Measurements from ENCODE around the gene RHAG. TPM values are rescaled to one million over a fixed set of nuclear protein-coding genes. Genes with fewer than 3 reads are reported as not detected.
"Not testable (repeated sequence)": the region's sequence is repeated elsewhere in the genome, so short reads cannot be mapped to it uniquely, and the experiment has no call there.

The RHAG gene
- not detected for total RNA-seq

- Mint-ChIP-seq H3K9me3 (no peaks in the 10 kb centered on the region), H3K36me3 (no peaks in the 10 kb centered on the region), H3K27ac (no peak within 1 kb of the TSS)
- DNase-seq (ENCODE audit: low spot score in 2 of 2) (no peak), ATAC-seq (no peak)
Observed at GRCh38 chr6:49636713-49637349, at the start of gene RHAG. TSS of gene RHAG (minus strand) at chr6:49636839. CDS start at chr6:49636812, 27 bp downstream.

- Mint-ChIP-seq H3K36me3 (no peaks in the 10 kb centered on the region), H3K27ac (no peak overlapping the region), H3K9me3 (peaks cover 0 to 16% of the 10 kb centered on the region in 2 donors)
- DNase-seq (ENCODE audit: low spot score in 2 of 2): no peak
- ATAC-seq: no peak
Observed at GRCh38 chr6:49676671-49677281, 40.1 kb upstream of the RHAG start.

- ATAC-seq (no peak), DNase-seq (ENCODE audit: low spot score in 2 of 2) (no peak)
- Mint-ChIP-seq H3K27ac (no peak overlapping the region), H3K36me3 (no peaks in the 10 kb centered on the region), H3K9me3 (peaks cover 4 to 23% of the 10 kb centered on the region in 2 donors)
Observed at GRCh38 chr6:49675816-49676215, 39.2 kb upstream of the RHAG start.

- no peak for ATAC-seq
- Mint-ChIP-seq H3K9me3 (peaks cover 12 to 13% of the 10 kb centered on the region in 2 donors), H3K27ac (no peak overlapping the region)
Observed at GRCh38 chr6:49668083-49668511, 31.5 kb upstream of the RHAG start.

GRCh38 chr6:49666930-49667757, 30.5 kb upstream of the RHAG start:
- peaks cover 11 to 12% of the 10 kb centered on the region in 2 donors for H3K9me3 Mint-ChIP-seq
- no peak for DNase-seq (ENCODE audit: low spot score in 2 of 2)
- ATAC-seq: no peak
- no peak overlapping the region for H3K27ac Mint-ChIP-seq
- no peaks in the 10 kb centered on the region for H3K36me3 Mint-ChIP-seq

More at GRCh38 chr6:49668083-49668511, 31.5 kb upstream of the RHAG start:
- DNase-seq (ENCODE audit: low spot score in 2 of 2): no peak
- no peaks in the 10 kb centered on the region for H3K36me3 Mint-ChIP-seq

GRCh38 chr6:49666480-49666879, 29.8 kb upstream of the RHAG start:
- ATAC-seq: no peak
- Mint-ChIP-seq H3K36me3 (no peaks in the 10 kb centered on the region), H3K9me3 (peaks cover 4 to 10% of the 10 kb centered on the region in 2 donors), H3K27ac (no peak overlapping the region)
- no peak for DNase-seq (ENCODE audit: low spot score in 2 of 2)

GRCh38 chr6:49664817-49665216, 28.2 kb upstream of the RHAG start:
- Mint-ChIP-seq H3K36me3 (no peaks in the 10 kb centered on the region), H3K27ac (no peak overlapping the region), H3K9me3 (peaks cover 0 to 7% of the 10 kb centered on the region in 2 donors)
- no peak for ATAC-seq
- no peak for DNase-seq (ENCODE audit: low spot score in 2 of 2)

- not testable (repeated sequence) for H3K36me3 Mint-ChIP-seq; DNase-seq (ENCODE audit: low spot score in 2 of 2); H3K27ac Mint-ChIP-seq; ATAC-seq; H3K9me3 Mint-ChIP-seq
Observed at GRCh38 chr6:49664054-49664453, 27.4 kb upstream of the RHAG start.

- Mint-ChIP-seq H3K27ac (no peak overlapping the region), H3K36me3 (no peaks in the 10 kb centered on the region), H3K9me3 (peaks cover 0 to 5% of the 10 kb centered on the region in 2 donors)
- DNase-seq (ENCODE audit: low spot score in 2 of 2) (no peak), ATAC-seq (no peak)
Observed at GRCh38 chr6:49662892-49663261, 26.2 kb upstream of the RHAG start.

GRCh38 chr6:49662231-49662891, 25.7 kb upstream of the RHAG start:
- DNase-seq (ENCODE audit: low spot score in 2 of 2) (no peak), ATAC-seq (no peak)
- no peaks in the 10 kb centered on the region for H3K36me3 Mint-ChIP-seq
- peak overlapping the region in 1 of 2 donors; percentile 62 for H3K27ac Mint-ChIP-seq
- H3K9me3 Mint-ChIP-seq: peaks cover 0 to 5% of the 10 kb centered on the region in 2 donors

- ATAC-seq (no peak), DNase-seq (ENCODE audit: low spot score in 2 of 2) (no peak)
- no peaks in the 10 kb centered on the region for H3K36me3 Mint-ChIP-seq
- peaks cover 0 to 4% of the 10 kb centered on the region in 2 donors for H3K9me3 Mint-ChIP-seq
- no peak overlapping the region for H3K27ac Mint-ChIP-seq
Observed at GRCh38 chr6:49653942-49654341, 17.3 kb upstream of the RHAG start.

GRCh38 chr6:49653438-49653837, 16.8 kb upstream of the RHAG start:
- H3K9me3 Mint-ChIP-seq: peaks cover 0 to 4% of the 10 kb centered on the region in 2 donors
- DNase-seq (ENCODE audit: low spot score in 2 of 2) (no peak), ATAC-seq (no peak)
- no peaks in the 10 kb centered on the region for H3K36me3 Mint-ChIP-seq
- no peak overlapping the region for H3K27ac Mint-ChIP-seq

GRCh38 chr6:49651239-49651638, 14.6 kb upstream of the RHAG start:
- ATAC-seq (no peak), DNase-seq (ENCODE audit: low spot score in 2 of 2) (no peak)
- H3K9me3 Mint-ChIP-seq: peaks cover 0 to 4% of the 10 kb centered on the region in 2 donors
- no peak overlapping the region for H3K27ac Mint-ChIP-seq
- H3K36me3 Mint-ChIP-seq: no peaks in the 10 kb centered on the region

- Mint-ChIP-seq H3K36me3 (no peaks in the 10 kb centered on the region), H3K27ac (no peak overlapping the region), H3K9me3 (peaks cover 0 to 4% of the 10 kb centered on the region in 2 donors)
- no peak for DNase-seq (ENCODE audit: low spot score in 2 of 2)
- ATAC-seq: no peak
Observed at GRCh38 chr6:49649988-49650387, 13.3 kb upstream of the RHAG start.

GRCh38 chr6:49648036-49648435, 11.4 kb upstream of the RHAG start:
- ATAC-seq (no peak), DNase-seq (ENCODE audit: low spot score in 2 of 2) (no peak)
- H3K27ac Mint-ChIP-seq: no peak overlapping the region
- no peaks in the 10 kb centered on the region for H3K36me3 Mint-ChIP-seq
- no peaks in the 10 kb centered on the region for H3K9me3 Mint-ChIP-seq

GRCh38 chr6:49647476-49647875, 10.8 kb upstream of the RHAG start:
- Mint-ChIP-seq H3K27ac (no peak overlapping the region), H3K9me3 (no peaks in the 10 kb centered on the region), H3K36me3 (no peaks in the 10 kb centered on the region)
- no peak for DNase-seq (ENCODE audit: low spot score in 2 of 2)
- ATAC-seq: no peak

- no peaks in the 10 kb centered on the region for H3K9me3 Mint-ChIP-seq
- H3K27ac Mint-ChIP-seq: no peak overlapping the region
- no peaks in the 10 kb centered on the region for H3K36me3 Mint-ChIP-seq
- ATAC-seq (no peak), DNase-seq (ENCODE audit: low spot score in 2 of 2) (no peak)
Observed at GRCh38 chr6:49646942-49647341, 10.3 kb upstream of the RHAG start.

Measured in activated naive CD4-positive, alpha-beta T cell treated with anti-CD3 and anti-CD28 coated beads, Interleukin-2, amount 50 U/mL, for 72 hours (primary cell).